GM19455 (cell line): Measurements from ENCODE around the gene CMTM1.
"Not testable (repeated sequence)": the region's sequence is repeated elsewhere in the genome, so short reads cannot be mapped to it uniquely, and the experiment has no call there.

Experiments
- ATAC-seq: cut with Tn5 transposase; IDR thresholded peaks from one replicate; pipeline ENCODE4 v1.9.1; 2021; ENCODE audit not compliant: unreplicated experiment

Gene CMTM1

DNA sequence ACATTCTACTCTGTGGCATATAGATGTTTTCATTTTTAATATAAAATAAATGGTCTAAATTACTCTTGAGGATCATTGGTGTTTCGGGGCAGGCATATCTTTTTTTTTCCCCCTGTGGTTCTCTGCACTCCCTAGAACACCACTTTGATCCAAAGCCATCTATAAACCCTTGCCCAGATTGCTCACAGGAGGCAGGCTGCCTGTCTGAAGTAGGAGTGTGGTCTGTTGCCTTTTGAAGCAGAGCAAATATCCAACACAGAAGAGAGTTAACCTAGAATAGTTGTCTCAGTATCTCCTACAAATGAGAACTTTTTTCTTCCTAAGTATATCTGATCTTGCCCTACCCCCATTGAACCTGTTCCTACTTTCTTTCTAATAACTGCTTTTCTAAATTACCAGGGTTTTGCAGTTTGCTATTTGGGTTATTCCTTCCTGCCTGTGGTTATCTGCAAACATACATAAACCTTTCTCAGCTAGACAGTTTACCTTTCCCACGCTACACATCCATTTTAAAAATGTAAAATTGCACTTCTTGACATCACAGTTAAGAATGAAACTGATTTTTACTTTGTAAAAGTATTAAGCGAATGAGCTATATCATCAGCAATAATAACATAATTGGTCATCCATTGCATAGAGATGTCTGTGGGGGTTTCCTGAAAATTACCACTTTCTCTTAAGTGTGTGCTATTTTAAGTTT is 4.7 kb upstream of the CMTM1 start:
- ATAC-seq = no peak

DNA sequence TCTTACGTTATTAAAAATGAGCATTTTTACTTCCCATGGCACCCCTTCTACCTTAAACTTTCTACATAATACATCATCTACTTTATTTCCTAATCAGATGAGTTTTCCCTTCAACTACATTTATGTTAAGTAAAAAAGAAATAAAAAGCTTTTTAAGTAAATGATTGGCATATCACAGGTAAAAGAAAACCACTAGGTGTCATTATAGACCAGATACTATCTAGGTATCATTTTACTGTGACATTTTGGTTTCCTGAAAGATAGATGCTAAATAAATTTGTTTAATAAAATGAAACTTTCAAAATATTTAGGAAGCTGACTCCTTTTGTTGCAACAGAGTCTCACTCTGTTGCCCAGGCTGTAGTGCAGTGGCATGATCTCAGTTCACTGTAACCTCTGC is 3.8 kb upstream of the CMTM1 start:
- no peak for ATAC-seq

DNA sequence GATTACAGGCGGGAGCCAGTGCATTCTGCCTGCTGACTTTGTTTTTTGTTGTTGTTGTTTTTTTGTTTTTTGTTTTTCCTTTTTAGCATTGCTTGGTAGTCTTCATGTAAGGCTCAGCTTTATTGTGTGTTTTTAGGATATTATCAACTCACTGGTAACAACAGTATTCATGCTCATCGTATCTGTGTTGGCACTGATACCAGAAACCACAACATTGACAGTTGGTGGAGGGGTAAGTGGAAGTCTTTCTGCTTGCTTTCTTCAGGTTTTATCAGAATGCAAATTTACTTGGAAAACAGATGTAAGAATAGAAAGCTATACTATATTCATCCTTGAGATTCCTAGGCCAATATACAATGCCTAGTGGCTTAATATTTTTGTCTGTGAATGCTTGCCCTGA is 3.3 kb upstream of the CMTM1 start:
- ATAC-seq = no peak

DNA sequence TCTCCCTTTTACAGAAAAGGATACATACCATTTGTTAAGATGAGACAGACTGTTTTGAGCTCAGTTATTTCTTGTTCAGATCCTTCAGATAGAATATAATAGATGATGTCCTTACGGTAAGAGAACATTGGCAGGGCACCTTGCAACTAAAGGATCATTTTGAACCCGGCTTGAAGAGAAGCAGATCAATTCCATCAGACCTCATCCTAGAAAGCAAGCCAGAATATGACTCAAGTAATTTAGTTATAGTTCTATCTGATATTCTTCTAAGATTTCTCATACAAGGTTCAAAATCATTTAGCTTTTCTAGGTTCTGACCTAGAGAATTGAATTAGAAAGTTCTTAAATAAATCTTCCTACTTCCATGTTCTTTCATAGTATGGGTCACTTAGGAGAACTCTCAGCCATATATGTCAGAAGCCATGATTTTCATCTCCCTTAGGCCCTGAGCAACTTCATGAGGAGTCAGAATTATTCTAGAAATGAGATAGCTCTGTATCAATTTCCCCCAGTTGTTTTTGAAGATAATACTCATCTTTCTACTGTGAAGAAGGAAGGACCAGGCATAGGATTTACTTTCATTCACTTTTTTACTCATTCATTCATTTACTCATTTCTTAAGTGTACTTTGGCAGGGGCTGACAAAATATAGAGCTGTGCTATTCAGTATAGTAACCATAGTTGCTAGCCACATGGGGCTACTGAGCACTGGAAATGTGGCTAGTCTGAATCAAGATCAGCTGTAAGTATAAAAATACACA is 2.5 kb upstream of the CMTM1 start:
- ATAC-seq = no peak

DNA sequence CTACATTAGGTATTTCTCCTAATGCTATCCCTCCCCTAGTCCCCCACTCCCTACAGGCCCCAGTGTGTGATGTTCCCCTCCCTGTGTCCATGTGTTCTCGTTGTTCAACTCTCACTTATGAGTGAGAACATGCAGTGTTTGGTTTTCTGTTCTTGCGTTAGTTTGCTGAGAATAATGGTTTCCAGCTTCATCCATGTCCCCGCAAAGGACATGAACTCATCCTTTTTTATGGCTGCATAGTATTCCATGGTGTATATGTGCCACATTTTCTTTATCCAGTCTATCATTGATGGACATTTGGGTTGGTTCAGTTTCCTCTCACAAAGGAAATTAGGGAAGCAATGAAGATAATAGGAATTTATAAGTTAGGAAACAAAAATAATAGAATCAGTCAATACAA is 1.0 kb downstream of the CMTM1 start:
- ATAC-seq = not testable (repeated sequence)

DNA sequence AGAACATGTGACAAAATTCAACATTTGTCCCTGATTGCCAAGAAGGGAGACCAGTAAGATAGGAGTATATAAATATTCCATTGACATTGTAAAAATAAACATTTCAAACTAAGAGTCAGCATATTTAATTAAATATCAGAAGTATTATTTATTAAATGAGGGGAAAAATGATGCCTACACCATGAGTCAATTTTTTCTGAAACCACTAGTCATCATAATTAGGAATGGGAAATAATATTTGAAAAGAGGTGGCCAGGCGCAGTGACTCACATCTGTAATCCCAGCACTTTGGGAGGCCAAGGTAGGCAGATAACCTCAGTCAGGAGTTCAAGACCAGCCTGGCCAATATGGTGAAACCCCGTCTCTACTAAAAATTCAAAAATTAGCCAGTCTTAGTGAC is 2.1 kb downstream of the CMTM1 start:
- ATAC-seq = no peak

DNA sequence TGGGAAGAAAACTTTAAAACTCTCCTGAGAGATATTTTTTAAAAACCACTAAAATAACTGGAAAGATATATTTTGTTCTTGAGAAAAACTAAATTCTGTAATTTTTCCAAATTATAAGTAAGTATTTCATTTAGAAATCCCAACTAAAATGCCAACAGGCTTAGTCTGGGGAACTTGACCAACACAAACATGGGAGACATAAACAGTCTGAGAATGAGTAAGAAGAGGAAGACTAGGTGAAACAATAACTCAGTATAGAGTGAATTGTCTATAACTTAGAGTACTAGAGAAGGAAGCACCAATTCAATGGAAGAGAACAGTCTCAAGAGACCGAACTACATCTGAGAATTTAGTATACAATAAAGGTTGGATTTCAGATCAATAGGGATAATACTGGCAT is 2.9 kb downstream of the CMTM1 start:
- no peak for ATAC-seq

DNA sequence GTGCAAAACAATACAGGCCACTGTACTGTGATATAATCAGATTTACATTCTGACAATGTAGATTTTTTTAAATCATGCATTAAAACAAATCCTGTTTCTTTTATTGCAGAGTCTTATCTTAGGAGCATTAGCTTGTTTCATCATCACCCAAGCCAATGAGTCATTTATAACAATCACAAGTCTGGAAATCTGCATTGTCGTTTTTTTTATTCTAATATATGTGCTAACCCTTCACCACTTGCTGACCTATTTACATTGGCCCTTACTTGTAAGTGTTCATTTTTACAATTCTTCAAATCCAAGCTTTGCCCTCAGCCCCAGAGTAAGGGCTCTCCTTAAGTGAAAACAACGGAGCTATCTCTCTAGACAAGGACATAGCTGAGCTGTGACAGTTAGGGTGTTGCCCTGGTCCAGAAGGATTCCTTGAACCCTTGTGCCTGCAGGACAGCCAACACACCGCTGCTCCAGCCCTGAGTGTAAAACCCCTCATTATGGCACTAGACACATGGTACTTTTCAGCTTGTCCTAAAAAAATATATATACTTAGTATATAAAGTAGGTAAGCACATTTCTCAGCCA is 3.7 kb downstream of the CMTM1 start:
- no peak for ATAC-seq

DNA sequence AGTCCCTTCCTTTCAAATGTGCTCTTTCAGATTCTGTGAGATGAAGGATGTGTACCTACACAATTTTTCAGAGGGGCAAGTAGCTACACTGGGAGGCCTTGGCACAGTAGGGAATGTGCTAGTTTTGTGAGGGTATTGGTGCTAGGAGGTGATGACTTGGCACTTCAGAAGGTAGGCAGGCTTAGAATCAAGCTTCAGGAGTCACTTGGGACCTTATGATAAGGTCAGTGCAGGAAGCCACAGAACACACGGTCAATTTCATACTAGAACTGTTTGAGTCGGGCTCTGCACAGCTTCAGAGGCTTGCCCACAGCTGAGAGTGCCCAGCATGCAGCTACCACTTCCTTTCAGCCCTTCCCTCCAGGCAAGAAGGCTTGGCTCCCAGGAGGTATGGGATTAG is 6.1 kb downstream of the CMTM1 start:
- no peak for ATAC-seq

DNA sequence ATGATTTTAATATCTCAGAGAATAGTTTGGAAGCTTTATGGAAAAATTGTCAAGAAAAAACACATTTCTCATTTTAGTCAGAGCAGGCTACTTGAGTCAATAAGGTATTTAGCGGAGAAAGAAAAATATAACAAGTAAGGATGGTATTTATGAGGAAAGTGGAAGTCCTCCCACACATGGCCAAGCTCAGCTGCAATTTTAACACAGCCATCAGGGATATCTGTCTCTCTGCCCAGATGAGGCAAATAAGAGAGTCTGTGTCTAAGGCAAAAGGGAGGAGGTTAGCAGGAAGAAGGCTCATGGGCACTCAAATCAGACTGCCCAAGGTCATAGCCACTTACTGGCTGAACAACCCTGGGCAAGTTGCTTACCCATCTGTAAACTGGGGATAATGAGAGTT is 7.8 kb downstream of the CMTM1 start:
- no peak for ATAC-seq

DNA sequence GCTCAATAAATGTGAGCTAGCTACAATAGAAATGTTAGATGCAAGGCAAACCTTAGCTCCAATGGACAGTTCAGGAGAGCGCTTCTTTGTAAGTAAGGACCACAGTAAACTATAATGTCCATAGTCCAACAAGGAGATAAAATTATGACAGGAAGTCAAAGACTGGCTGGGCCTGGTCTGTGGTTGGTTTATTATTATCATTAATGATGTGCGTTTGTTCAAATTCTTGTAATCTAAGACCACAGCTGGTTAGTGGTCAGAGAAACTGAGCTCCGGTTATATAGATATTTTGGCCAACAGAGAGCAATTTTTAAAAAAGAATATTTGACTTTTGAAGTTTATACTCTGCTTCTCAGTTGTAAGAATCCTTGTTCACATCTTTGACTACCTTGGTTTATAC is 8.3 kb downstream of the CMTM1 start:
- ATAC-seq = no peak

DNA sequence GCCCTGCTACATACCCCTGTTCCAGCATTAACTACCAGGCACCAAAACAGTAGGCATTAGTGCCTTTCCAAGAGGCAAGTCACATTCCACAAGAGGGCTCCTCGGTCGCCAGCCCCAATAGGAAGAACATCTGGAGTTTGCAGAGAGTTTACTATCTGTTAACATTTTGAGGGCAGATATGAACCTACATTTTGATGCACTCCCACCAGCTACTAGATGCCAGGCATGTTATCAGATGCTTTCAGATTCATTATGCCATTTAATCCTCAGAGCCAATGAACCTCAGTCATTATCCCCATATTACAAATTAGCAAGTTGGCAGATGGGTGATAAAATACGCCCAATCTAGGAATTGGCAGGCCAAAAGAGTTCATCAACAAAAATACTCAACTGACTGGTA is 8.8 kb downstream of the CMTM1 start:
- ATAC-seq = no peak

DNA sequence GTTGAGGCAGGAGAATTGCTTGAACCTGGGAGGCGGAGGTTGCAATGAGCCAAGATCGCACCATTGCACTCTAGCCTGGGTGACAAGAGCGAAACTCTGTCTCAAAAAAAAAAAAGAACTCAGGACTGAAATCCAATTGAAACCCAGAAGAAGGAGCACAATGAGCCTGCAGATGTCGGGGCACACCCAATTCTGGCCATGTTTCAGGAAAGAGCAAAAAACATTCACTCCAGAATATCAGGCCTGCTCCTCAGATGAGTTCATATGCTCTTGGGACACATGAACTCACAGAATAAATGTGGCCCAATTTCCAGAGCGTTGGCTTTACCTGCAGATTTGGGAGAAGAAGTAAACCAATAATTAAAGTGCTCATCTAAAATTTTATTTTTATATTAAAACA is 10.1 kb downstream of the CMTM1 start:
- no peak for ATAC-seq

DNA sequence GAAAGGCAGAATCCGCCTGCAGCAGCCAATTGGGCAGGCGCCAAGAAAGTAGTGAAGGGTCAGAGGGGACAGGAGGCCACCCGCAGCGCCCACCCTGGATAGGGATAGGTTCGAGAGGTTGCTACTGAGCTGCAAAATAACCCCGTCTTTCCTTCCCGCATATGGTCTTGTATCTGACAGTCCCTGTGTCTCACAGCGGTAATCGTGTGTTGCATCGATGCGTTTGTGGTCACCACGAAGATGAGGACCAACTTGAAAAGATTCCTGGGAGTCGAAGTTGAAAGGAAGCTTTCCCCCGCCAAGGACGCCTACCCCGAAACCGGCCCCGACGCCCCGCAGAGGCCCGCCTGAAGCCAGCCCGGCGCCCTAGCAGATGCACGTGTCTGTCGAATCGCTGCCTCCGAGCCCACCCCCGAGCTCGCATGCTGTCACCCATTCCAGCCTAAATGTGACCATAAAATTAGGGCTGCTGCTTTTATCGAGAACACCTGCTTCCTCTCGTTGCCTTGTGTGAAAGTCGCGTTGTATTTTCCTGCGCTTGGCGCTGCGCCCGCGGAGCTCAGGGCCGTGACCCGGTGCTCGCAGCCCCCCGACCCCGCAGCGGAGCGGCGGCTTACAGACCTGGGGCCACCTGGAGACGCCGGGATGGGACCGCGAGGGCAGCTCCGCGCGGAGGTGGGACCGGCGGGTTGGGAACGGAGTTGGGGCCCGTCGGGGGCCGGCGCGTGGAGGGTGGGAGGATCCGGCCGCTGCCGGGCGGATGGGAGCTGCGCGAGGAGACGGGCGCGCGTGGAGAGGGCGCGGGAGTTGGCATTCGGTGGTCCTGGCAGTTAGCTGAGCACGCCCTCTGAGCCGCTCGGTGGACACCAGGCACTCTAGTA is 12.7 kb downstream of the CMTM1 start, which contains the start of gene CMTM2:
Gene CMTM2, plus strand, starts transcription at position 813 of the 881 bp plus-strand sequence. CDS start 145 bp downstream, outside the sequence.
- ATAC-seq = no peak

DNA sequence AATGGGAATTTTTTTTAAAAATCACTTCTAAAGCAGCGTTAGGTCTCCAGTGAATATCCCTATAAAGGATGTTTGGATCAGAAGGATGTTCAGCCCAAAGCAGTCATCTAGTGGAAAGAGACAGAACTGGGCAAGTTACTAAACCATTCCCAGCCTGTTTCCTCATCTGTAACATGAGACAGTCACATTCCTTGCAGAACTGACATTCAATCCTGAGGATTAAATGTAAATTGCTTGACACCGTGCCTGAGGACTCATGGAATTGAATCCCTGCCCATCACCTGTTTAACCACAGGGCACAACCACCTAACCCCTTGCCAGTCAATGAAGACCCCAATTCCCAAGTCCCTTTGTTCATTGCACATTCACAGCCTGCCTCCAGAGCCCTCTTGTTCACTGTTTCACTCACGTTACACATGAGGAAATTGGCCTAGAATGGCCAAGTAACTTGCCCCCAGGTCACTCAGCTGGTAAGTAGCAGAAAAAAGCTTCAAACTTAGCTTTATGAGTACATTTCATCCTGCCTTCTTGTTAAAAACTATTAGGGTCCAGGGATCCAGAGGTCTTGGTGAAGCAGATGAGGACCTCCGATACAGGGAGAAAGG is 14.5 kb downstream of the CMTM1 start:
- no peak for ATAC-seq

DNA sequence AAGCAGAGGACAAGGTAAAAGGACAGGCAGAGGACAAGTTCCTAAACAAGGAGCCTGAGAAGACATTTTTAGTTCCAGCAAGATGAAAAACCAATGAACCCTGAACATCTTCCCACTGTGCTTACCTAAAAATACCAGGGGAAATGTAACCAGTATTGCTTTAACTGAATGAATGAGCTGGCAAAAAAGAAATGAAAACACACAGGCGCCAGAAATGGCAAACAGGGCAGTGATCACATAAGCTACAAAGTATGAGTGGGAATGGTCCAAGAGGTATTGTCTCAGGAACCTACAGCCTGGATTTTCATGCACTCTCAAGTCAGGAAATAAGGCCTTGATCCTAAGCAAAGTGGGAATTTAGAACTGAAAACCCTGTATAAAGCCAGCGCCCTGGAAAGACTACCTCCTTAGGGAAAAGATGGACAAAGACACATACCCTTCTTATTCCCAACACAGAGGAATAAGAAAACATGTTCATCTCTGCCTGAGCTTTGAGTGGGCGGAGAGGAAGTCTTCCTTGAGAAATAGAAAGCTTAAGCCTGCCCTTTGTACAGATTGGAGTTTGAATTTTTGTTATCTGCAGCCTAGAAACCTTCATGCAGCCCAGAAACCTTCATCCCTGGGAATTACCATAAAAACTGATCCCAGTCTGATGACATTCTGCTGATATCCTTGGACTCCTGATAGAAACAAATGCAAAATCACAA is 15.2 kb downstream of the CMTM1 start:
- ATAC-seq = no peak

DNA sequence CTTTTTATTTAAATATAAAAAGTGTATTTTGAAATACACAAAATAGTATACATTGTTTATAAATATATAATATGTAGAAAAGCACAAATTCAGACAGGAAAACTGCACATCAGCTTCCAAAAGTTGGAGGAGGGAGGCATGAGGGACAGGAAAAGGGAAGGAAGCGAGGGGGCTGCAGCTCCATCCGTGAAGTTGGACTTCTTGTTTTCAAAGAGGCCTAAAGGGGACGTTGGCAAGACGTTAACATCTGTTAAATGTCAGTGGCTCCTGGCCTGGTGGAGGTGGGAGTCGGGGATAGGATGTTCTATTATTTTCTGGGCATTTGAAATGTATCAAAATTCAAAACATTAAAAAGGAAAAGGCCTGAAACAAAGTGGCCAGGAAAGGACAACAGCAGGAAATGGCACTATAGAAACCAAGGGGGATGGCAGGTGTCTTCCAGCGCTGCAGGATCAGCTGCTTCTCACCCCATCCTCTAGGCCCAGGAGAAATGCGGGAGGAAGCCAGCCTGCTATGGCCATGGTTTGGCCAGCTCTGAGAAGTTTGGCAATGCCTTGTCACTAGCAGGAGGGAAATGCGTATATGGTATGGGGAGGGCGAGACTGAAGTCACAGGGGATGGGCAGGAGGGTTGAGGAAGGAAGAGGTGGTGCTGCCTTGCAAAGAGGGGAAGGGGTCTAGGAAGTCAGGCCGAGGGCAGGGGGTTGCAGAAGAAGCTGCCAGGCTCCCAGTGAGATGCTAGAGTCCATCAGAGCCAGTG is 19.4 kb downstream of the CMTM1 start:
- no peak for ATAC-seq

DNA sequence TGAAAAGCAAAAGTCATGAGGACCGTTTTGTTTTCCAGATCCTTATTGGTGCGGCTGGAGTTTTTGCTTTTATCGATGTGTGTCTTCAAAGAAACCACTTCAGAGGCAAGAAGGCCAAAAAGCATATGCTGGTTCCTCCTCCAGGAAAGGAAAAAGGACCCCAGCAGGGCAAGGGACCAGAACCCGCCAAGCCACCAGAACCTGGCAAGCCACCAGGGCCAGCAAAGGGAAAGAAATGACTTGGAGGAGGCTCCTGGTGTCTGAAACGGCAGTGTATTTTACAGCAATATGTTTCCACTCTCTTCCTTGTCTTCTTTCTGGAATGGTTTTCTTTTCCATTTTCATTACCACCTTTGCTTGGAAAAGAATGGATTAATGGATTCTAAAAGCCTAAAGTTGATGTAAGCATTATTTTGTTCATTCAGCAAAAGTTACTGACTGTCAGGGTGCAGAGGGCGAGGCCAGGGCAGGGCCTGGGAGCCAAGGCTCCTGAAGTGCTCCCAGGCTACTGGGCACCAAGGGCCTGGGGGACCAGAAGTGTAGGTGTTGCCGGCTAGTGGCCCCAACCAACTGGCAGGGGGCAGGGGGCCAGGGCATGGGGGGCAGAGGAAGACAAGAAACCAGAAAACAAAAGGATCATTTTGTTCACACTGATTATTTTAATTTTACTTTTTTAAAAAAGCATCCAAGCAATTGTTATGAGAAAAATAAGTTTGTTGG is 21.8 kb downstream of the CMTM1 start:
- ATAC-seq = no peak
